Suprapubic skin (tissue), 4 donors: ENCODE measurements around the gene LAP3.

Experiments
- CTCF ChIP-seq, 2 donors: fragments of 200-600 bp in 1 of 2; fragments of 450-650 bp in 1 of 2; sonication (generic) in 1 of 2; IDR thresholded peaks; one replicate each; pipeline ENCODE4 v1.5.1; 2016 to 2019; ENCODE audit warnings: antibody characterized with exemption in 2 of 2, mild to moderate bottlenecking in 1 of 2, moderate library complexity in 1 of 2
- EP300 ChIP-seq: sonication (generic); formaldehyde crosslinking; IDR thresholded peaks from one replicate; pipeline ENCODE4 v1.6.1; 2017; ENCODE audit warnings: antibody characterized with exemption
- POLR2A ChIP-seq, 2 donors: fragments of 450-650 bp; IDR thresholded peaks; one replicate each; pipeline ENCODE4 v1.6.1; 2017; ENCODE audit warnings: antibody characterized with exemption in 2 of 2, mild to moderate bottlenecking in 2 of 2, moderate library complexity in 2 of 2
- POLR2AphosphoS5 ChIP-seq, 3 donors: sonication (generic); formaldehyde crosslinking; IDR thresholded peaks; one replicate each; pipeline ENCODE4 v1.6.1; 2017; ENCODE audit warnings: antibody characterized with exemption in 3 of 3

DNA sequence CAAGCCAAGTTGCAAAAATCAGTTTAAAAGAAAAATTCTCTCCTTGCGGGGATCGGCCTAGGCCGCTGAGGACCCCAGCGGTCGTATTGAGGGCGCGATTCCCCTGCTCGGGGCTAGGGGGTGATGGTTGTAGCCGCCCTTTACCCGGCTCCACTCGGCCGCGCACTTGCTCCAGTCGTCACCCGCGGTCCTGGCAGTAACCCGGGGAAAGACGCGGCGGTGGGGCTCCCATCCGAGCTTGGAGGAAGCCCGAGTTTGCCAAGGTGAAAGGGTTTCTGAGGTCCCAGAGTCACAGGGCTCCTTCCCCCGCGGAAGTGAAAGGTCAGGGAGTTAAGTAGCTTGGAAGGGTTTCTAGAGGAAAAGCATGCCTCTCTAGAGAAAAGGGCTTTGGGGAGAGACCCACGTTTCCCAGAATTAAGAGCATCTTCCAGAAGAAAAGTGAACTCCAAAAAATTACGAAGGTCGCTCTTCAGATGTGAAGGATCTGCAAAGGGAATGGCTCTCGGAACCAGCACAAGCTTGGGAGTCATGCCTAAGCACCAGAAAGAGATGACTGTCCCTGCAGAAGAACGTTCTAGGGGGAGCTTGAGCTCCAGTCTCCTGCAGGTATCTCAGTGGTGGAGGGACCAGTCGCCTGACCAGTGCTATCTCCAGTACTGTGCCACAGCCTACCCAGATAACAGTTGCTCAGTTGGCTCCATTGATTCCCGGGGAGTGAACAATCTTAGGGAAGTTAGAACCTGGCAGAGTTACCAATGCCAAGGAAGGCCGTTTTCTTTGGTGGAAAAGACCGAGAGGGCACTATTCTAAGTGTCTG lies 875 bp downstream of the LAP3 start:
- TF ChIP-seq POLR2A (IDR thresholded peaks at IDR 0.05) = no peak
- TF ChIP-seq CTCF (IDR thresholded peaks at IDR 0.05) = no peak
- no peak for TF ChIP-seq POLR2AphosphoS5 (IDR thresholded peaks at IDR 0.05)
- TF ChIP-seq EP300 = no peak
